Left ventricle myocardium inferior (tissue), 1 donor: Measurements from ENCODE around the gene GPR87. TPM values are rescaled to one million over a fixed set of nuclear protein-coding genes. Genes with fewer than 3 reads are reported as not detected.

ENCODE experiments used
- DNase-seq: peaks from one replicate; pipeline ENCODE4 v3.0.0-alpha.2; 2020
- H3K27ac ChIP-seq: fragments of 200-600 bp; replicated peaks from 2 replicates; pipeline ENCODE4 v1.8.0; 2021
- H3K27me3 ChIP-seq: fragments of 200-600 bp; 2 replicates; pipeline ENCODE4 v1.8.0; 2021; ENCODE audit warnings: low read depth
- H3K36me3 ChIP-seq: fragments of 200-600 bp; 2 replicates; pipeline ENCODE4 v1.8.0; 2021
- H3K4me1 ChIP-seq: fragments of 200-600 bp; 2 replicates; pipeline ENCODE4 v1.8.0; 2021
- H3K4me3 ChIP-seq: fragments of 200-600 bp; 2 replicates; pipeline ENCODE4 v1.8.0; 2021; ENCODE audit warnings: mild to moderate bottlenecking, moderate library complexity
- H3K9me3 ChIP-seq: fragments of 200-600 bp; replicated peaks from 2 replicates; pipeline ENCODE4 v1.8.0; 2021
- intact Hi-C: fragments of 100-400 bp; cut with micrococcal nuclease; formaldehyde crosslinking; loops from one replicate; pipeline ENCODE4 v1.11.0; 2022
- total RNA-seq: library from RNA; stranded (reverse); fragmentation: NEBNext Ultra II Directional; extraction: Animal tissue kit (Norgen Biotek cat#: 25700); gene quantifications from one replicate; pipeline ENCODE4 v1.2.1, GENCODE V29; 2021
- TF ChIP-seq, protein P1 (sequence below): fragments of 200-600 bp; IDR thresholded peaks from 2 replicates; pipeline ENCODE4 v1.8.0; 2021; ENCODE audit warnings: antibody characterized with exemption, mild to moderate bottlenecking, borderline replicate concordance
- donor health status: DM: no; HTN: yes; CAD: no; lungs with severe emphysema.

Gene GPR87
- total RNA-seq, 1 donor from 2014 or later = not detected

DNA sequence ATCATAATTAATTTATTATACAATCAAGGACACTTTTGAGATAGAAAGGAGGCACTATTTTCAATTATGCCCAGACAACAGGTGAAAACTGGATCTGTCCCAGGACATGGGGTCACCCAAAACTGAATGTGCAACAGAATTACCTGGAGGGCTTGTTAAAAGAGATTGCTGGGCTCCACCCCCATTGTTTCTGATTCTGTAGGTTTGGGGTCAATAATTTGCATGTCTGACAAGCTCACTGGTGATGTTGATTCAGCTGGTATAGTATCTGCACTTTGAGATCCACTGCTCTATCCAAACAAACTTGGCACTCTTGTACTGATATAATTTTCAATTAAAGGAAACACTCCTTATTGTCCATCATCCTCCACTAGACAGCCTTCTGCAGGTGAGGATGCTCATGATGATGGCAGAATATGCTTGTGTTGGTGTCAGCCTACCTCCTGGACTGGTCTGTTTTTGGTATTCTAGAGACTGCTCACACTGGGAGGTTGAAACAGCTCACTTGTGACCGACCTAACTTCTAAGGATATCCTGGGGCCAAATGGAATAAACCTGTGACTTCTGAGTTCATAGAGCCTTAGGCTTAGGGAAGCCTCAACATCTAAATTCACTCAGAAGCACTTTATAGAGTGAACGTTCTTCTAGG lies 40.5 kb downstream of the GPR87 start:
- intact Hi-C loops = no loop called here
- TF ChIP-seq, protein P1, sequence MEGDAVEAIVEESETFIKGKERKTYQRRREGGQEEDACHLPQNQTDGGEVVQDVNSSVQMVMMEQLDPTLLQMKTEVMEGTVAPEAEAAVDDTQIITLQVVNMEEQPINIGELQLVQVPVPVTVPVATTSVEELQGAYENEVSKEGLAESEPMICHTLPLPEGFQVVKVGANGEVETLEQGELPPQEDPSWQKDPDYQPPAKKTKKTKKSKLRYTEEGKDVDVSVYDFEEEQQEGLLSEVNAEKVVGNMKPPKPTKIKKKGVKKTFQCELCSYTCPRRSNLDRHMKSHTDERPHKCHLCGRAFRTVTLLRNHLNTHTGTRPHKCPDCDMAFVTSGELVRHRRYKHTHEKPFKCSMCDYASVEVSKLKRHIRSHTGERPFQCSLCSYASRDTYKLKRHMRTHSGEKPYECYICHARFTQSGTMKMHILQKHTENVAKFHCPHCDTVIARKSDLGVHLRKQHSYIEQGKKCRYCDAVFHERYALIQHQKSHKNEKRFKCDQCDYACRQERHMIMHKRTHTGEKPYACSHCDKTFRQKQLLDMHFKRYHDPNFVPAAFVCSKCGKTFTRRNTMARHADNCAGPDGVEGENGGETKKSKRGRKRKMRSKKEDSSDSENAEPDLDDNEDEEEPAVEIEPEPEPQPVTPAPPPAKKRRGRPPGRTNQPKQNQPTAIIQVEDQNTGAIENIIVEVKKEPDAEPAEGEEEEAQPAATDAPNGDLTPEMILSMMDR = no peak
- Histone ChIP-seq H3K4me1 (no peaks in the 10 kb centered on the region), H3K4me3 (peak overlapping the region; percentile 51), H3K36me3 (no peaks in the 10 kb centered on the region), H3K9me3 (no peaks in the 10 kb centered on the region), H3K27ac (peak overlapping the region; percentile 64), H3K27me3 (no peaks in the 10 kb centered on the region)
- DNase-seq = no peak

DNA sequence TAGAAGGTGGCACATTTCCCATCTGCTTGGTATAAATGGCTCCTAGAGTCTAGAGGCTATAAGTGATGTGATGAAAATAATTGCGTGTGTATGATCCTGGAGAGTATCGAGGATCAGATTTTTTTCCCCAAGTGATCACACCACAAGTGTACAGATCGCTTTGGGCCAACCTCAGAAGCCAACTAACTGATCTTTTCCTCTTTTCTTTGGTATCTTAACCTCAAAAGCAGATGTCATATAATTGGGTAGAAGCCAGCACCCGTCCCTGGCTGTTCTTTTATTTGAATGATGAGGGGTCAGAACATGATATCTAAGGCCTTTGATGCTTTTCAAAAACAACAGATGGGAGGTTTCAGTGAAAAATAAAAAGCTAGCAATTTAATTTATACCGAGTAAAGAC lies 41.5 kb downstream of the GPR87 start:
- Histone ChIP-seq H3K27me3 (no peaks in the 10 kb centered on the region), H3K4me3 (peak overlapping the region; percentile 51), H3K27ac (peak overlapping the region; percentile 64), H3K4me1 (no peaks in the 10 kb centered on the region), H3K9me3 (no peaks in the 10 kb centered on the region), H3K36me3 (no peaks in the 10 kb centered on the region)
- intact Hi-C loops = no loop called here
- DNase-seq = no peak
- TF ChIP-seq, protein P1 = no peak

DNA sequence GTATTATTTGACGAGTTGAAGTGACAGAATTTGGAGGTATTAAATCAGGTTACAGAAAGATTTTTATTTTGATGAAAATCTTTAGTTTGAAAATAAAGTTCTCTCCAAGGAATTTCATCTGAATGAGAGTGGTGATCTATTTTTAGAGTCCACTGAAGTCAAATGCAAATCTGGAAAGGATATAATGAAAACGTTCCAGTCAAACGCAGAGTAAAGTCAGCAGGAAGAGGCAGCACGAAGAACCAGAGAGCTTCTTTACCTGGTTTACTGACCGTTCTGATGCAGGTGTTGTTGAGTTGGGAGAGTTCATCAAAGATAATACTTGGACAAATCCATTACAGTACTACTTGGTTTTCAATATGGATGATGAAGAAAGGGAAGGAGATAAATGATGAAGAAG lies 47.0 kb downstream of the GPR87 start:
- Histone ChIP-seq H3K27me3 (no peaks in the 10 kb centered on the region), H3K9me3 (no peaks in the 10 kb centered on the region), H3K4me1 (no peaks in the 10 kb centered on the region), H3K27ac (peak overlapping the region; percentile 40), H3K36me3 (no peaks in the 10 kb centered on the region), H3K4me3 (no peak overlapping the region)
- TF ChIP-seq, protein P1 = no peak
- no peak for DNase-seq
- intact Hi-C loops = no loop called here

DNA sequence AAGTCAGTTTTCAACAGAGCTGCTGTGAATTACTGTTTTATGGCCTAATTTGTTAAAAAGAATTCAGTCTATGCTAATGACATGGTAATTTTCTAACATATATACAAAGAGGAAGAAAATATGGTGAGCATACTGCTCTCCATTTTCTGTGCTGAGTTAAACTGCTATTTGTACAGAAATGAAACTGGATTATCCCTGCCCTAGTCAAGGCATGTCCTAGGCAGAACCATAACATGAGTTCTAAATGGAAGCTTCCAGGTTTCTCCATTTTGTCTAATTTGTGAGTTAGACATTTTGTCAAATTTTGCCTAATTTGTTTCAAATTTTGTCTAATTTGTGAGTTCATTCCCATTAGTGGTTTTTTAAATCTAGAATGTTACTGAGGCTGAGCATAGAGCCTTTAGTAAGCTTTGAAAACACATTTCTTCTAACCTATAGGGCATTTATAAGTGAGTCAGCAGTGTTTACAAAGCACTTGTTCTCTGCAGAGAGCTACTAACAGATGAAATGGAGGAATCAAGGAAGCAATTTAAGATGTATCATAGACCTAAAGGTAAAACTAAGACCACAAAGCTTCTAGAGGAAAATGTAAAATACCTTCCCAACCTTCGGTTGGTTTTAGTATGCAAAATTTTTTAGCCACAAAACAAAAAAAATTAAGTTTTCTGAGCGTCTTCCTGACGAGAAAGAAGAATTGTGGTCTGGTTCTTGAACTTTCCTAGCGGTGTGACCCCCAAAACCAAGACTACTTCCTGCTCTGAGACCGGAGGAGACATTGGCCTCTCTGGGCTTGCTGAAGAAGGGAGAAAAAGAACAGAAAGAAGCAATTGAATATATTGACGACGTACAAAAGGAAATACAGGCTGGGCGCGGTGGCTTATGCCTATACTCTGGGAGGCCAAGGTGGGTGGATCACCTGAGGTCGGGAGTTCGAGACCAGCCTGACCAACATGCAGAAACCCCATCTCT lies 48.1 kb downstream of the GPR87 start:
- H3K4me1 ChIP-seq = no peaks in the 10 kb centered on the region
- DNase-seq = no peak

DNA sequence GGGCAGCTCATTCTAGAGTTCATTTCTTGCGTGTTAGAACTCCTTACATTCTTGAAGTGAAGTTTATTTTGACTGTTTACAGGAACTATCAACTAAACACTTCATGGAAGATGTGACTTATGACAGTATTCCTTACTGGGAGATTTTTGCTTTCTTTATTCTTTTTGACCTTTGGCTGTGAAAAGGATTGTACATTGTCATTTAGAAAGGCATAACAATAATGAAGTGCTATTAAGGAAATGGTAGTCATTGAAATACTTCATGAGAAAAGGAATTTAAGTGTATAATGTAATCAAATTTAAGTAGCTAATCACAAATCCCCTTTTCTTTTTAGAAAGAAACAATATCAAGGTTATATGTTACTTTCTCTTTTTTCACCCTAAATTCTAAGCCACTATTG lies 49.6 kb downstream of the GPR87 start:
- TF ChIP-seq, protein P1 = no peak
- intact Hi-C loops = no loop called here
- Histone ChIP-seq H3K36me3 (no peaks in the 10 kb centered on the region), H3K4me1 (peaks cover 3% of the 10 kb centered on the region), H3K9me3 (no peaks in the 10 kb centered on the region), H3K27me3 (no peaks in the 10 kb centered on the region), H3K4me3 (no peak overlapping the region), H3K27ac (peak overlapping the region; percentile 33)
- no peak for DNase-seq

More for the DNA sequence above, 48.1 kb downstream of the GPR87 start:
- TF ChIP-seq, protein P1 = no peak
- no peaks in the 10 kb centered on the region for H3K36me3 ChIP-seq
- H3K4me3 ChIP-seq = no peak overlapping the region
- peak overlapping the region; percentile 33 for H3K27ac ChIP-seq
- intact Hi-C loops = no loop called here
- H3K9me3 ChIP-seq = no peaks in the 10 kb centered on the region
- no peaks in the 10 kb centered on the region for H3K27me3 ChIP-seq
